Measurements from ENCODE around the gene XRN1.

XRN1 gene

DNA sequence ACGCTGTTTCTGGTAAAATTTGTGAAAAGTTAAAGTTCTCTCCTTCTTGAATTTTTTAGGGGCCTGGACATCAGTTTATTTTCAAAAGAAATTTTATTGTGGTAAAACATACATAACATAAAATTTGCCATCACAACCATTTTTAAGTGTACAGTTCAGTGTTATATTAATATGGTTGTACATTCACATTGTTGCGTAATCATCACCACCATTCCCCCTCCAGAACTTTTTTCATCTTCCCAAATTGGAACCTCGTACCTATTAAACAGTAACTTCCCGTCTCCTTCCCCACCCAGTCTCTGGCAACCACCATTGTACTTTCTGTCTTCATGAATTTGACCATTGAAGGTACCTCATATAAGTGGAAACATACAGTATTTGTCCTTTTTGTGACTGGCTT, 23.0 kb upstream of the XRN1 start:
- Histone ChIP-seq H3K27ac (no peak overlapping the region), H3K4me3 (no peak overlapping the region), H3K9me3 (ENCODE audit: low read depth, low read length) (peaks cover 18% of the 10 kb centered on the region; the same call in 1 of the 2 replicates), H3K9ac (ENCODE audit: insufficient read length) (no peak overlapping the region), H3K36me3 (ENCODE audit: insufficient read depth, low read length) (peaks cover 23% of the 10 kb centered on the region)
- DNase-seq (ENCODE audit: low read depth, low spot score): no peak
- no peak for TF ChIP-seq EZH2 (IDR thresholded peaks at IDR 0.05)
- TF ChIP-seq FOXP2 (optimal IDR thresholded peaks at IDR 0.05; ENCODE audit: control extremely low read depth, extremely low read length, insufficient read depth): no peak
- no peak for TF ChIP-seq POLR2AphosphoS5 (IDR thresholded peaks at IDR 0.05; ENCODE audit: borderline replicate concordance, low read depth, low read length)

DNA sequence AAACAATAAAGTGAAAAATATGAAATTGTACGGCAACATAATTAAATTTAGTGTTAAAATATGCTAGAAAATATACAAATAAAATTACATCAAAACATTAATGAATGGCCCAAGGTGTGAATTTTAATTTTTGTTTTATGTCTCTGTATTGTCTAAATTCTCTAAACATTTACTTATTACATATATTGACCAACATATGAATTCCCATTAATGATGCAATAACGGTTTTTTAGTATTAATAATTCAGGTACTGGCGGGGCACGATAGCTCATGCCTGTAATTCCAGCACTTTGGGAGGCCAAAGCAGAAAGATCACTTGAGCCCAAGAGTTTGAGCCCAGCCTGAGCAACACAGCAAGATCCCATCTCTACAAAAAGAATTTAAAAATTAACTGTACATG, 20.6 kb upstream of the XRN1 start:
- Histone ChIP-seq H3K9ac (ENCODE audit: insufficient read length) (no peak overlapping the region), H3K9me3 (ENCODE audit: low read depth, low read length) (0 out of 2 replicates have a peak, but pooled peaks cover 6% of the 10 kb centered on the region), H3K4me3 (no peak overlapping the region), H3K36me3 (ENCODE audit: insufficient read depth, low read length) (peaks cover 17% of the 10 kb centered on the region; the same call in 1 of the 2 replicates), H3K27ac (no peak overlapping the region)
- no peak for DNase-seq (ENCODE audit: low read depth, low spot score)
- no peak for TF ChIP-seq POLR2AphosphoS5 (IDR thresholded peaks at IDR 0.05; ENCODE audit: borderline replicate concordance, low read depth, low read length)

DNA sequence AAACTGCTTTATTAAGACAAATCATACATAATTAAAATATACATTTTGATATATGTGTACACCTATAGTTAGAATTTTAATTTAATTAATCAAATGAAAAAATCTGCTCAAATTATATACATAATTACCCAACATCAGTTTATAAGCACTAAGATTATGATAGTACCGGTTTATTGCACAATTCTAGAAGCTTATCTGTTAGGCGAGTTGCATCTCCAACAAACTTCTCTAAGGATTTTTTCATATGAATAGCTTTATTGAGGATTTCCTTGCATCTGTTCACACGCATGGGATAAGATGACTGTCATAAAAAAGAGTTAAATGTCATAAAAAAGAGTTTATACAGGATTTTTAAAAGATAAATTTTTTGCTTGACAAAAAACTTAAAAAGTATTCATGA, 19.9 kb upstream of the XRN1 start:
- peaks cover 16% of the 10 kb centered on the region; the same call in 1 of the 2 replicates for H3K36me3 ChIP-seq (ENCODE audit: insufficient read depth, low read length)
- H3K9me3 ChIP-seq (ENCODE audit: low read depth, low read length): no peaks in the 10 kb centered on the region
- no peak overlapping the region for H3K9ac ChIP-seq (ENCODE audit: insufficient read length)
- H3K27ac ChIP-seq: no peak overlapping the region
- DNase-seq (ENCODE audit: low read depth, low spot score): no peak
- H3K4me3 ChIP-seq: no peak overlapping the region
- no peak for TF ChIP-seq FOXP2 (optimal IDR thresholded peaks at IDR 0.05; ENCODE audit: control extremely low read depth, extremely low read length, insufficient read depth)
- TF ChIP-seq EZH2 (IDR thresholded peaks at IDR 0.05): no peak
- TF ChIP-seq POLR2AphosphoS5 (IDR thresholded peaks at IDR 0.05; ENCODE audit: borderline replicate concordance, low read depth, low read length): no peak

DNA sequence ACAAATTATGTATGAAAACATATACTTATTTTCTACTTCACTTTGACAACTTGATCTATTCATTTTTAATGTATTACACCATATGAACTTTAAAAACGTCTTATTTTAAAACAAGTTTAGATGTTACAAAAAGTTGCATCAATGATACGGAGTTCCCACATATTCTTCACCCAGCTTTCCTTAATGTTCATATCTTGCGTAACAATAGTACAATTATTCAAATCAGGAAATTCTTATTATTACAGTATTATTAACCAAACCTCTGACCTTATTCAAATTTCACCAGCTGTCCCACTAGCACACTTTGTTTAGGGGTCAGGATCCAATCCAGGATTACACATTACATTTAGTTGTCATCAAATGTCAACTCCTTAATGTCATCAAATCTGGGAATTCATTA, 12.9 kb upstream of the XRN1 start:
- TF ChIP-seq EZH2 (IDR thresholded peaks at IDR 0.05) (no peak), POLR2AphosphoS5 (IDR thresholded peaks at IDR 0.05; ENCODE audit: borderline replicate concordance, low read depth, low read length) (no peak), FOXP2 (optimal IDR thresholded peaks at IDR 0.05; ENCODE audit: control extremely low read depth, extremely low read length, insufficient read depth) (no peak)
- H3K9me3 ChIP-seq (ENCODE audit: low read depth, low read length): no peaks in the 10 kb centered on the region
- H3K9ac ChIP-seq (ENCODE audit: insufficient read length): no peak overlapping the region
- H3K27ac ChIP-seq: no peak overlapping the region
- no peak overlapping the region for H3K4me3 ChIP-seq
- DNase-seq (ENCODE audit: low read depth, low spot score): no peak
- peaks cover 48% of the 10 kb centered on the region for H3K36me3 ChIP-seq (ENCODE audit: insufficient read depth, low read length)

DNA sequence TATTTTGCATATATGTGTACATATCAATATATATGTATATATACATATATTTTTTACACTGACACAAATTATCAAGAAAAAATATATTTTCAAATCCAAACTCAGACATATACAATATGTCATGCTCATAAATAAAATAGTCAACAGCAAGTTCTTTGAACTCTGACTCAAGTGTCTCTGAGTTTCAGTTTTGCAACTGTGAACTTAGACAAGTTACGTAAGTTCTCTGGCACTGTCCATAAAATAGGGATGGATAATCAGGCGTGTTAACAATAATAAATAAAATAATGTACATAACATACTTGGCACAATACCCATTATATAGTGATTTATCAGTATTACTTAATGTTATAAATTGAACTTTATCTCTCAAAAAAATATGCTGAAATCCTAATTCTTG, 12.1 kb upstream of the XRN1 start:
- peaks cover 48% of the 10 kb centered on the region for H3K36me3 ChIP-seq (ENCODE audit: insufficient read depth, low read length)
- no peak for TF ChIP-seq POLR2AphosphoS5 (IDR thresholded peaks at IDR 0.05; ENCODE audit: borderline replicate concordance, low read depth, low read length)
- TF ChIP-seq EZH2 (IDR thresholded peaks at IDR 0.05): no peak
- TF ChIP-seq FOXP2 (optimal IDR thresholded peaks at IDR 0.05; ENCODE audit: control extremely low read depth, extremely low read length, insufficient read depth): no peak
- DNase-seq (ENCODE audit: low read depth, low spot score): no peak
- 0 out of 2 replicates have a peak overlapping the region, but pooled peaks have one; percentile 1 for H3K27ac ChIP-seq
- no peaks in the 10 kb centered on the region for H3K9me3 ChIP-seq (ENCODE audit: low read depth, low read length)
- no peak overlapping the region for H3K4me3 ChIP-seq
- no peak overlapping the region for H3K9ac ChIP-seq (ENCODE audit: insufficient read length)

DNA sequence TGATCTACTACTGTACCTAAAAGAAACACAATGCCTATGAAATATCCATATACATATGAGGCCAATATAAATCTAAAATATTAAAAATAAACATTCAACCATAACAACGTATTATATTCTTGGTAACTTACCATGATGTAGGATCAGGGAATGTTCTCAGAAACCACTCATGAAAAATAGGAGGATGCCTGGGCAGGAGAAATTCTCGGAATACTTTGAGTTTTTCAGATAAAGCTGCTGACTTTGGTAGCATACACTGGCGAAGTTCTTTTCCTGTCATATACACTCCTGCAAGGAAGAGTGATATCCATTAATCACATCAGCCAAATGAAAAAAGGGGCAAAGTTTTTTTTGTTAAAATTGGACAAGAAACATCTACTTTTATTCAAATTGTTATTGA, 11.3 kb upstream of the XRN1 start:
- Histone ChIP-seq H3K9me3 (ENCODE audit: low read depth, low read length) (no peaks in the 10 kb centered on the region), H3K9ac (ENCODE audit: insufficient read length) (no peak overlapping the region), H3K4me3 (no peak overlapping the region), H3K27ac (no peak overlapping the region), H3K36me3 (ENCODE audit: insufficient read depth, low read length) (peaks cover 47% of the 10 kb centered on the region)
- DNase-seq (ENCODE audit: low read depth, low spot score): no peak
- no peak for TF ChIP-seq FOXP2 (optimal IDR thresholded peaks at IDR 0.05; ENCODE audit: control extremely low read depth, extremely low read length, insufficient read depth)
- no peak for TF ChIP-seq POLR2AphosphoS5 (IDR thresholded peaks at IDR 0.05; ENCODE audit: borderline replicate concordance, low read depth, low read length)
- TF ChIP-seq EZH2 (IDR thresholded peaks at IDR 0.05): no peak

DNA sequence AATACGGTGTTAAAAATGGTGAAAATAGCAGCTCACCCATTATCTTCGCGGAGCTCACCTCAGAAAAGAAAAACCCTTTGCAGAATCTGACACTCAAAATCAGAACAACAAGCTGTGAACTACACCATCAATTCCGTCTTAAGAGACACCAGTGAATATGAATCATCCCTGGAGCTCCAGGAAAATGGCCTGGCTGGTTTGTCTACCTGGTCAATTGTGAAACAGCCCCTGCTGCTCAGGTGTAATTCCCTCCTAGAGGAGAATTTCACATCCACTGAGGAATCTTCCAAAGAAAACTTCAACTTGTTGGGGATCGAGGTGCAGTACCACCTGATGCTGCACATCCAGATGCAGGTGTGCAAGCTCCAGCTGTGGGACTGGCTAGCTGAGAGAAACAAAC, 3.0 kb upstream of the XRN1 start:
- no peak for DNase-seq (ENCODE audit: low read depth, low spot score)
- H3K36me3 ChIP-seq (ENCODE audit: insufficient read depth, low read length): peaks cover 39% of the 10 kb centered on the region
- H3K9me3 ChIP-seq (ENCODE audit: low read depth, low read length): no peaks in the 10 kb centered on the region
- H3K27ac ChIP-seq: no peak overlapping the region
- no peak overlapping the region for H3K4me3 ChIP-seq
- no peak overlapping the region for H3K9ac ChIP-seq (ENCODE audit: insufficient read length)
- TF ChIP-seq EZH2 (IDR thresholded peaks at IDR 0.05): no peak
- TF ChIP-seq POLR2AphosphoS5 (IDR thresholded peaks at IDR 0.05; ENCODE audit: borderline replicate concordance, low read depth, low read length): no peak
- no peak for TF ChIP-seq FOXP2 (optimal IDR thresholded peaks at IDR 0.05; ENCODE audit: control extremely low read depth, extremely low read length, insufficient read depth)

DNA sequence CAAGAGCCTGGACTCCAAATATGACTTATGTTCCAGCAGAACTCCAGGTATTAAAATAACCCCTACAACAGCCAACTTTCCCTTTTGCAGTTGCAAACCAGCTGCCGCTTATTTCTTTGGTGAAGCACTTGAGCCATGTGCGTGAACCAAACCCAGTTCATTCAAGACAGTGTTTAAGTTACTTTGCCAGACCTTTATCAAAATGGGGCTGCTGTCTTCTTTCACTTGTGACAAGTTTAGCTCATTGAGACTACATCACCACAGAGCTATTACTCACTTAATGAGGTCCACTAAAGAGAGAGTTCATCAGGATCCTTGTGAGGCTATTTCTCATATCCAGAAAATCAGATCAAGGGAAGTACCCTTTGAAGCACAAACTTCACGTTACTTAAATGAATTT, 2.4 kb upstream of the XRN1 start:
- Histone ChIP-seq H3K4me3 (no peak overlapping the region), H3K9ac (ENCODE audit: insufficient read length) (no peak overlapping the region), H3K36me3 (ENCODE audit: insufficient read depth, low read length) (peaks cover 39% of the 10 kb centered on the region), H3K9me3 (ENCODE audit: low read depth, low read length) (no peaks in the 10 kb centered on the region), H3K27ac (no peak overlapping the region)
- TF ChIP-seq FOXP2 (optimal IDR thresholded peaks at IDR 0.05; ENCODE audit: control extremely low read depth, extremely low read length, insufficient read depth): no peak
- TF ChIP-seq EZH2 (IDR thresholded peaks at IDR 0.05): no peak
- no peak for TF ChIP-seq POLR2AphosphoS5 (IDR thresholded peaks at IDR 0.05; ENCODE audit: borderline replicate concordance, low read depth, low read length)
- DNase-seq (ENCODE audit: low read depth, low spot score): no peak

DNA sequence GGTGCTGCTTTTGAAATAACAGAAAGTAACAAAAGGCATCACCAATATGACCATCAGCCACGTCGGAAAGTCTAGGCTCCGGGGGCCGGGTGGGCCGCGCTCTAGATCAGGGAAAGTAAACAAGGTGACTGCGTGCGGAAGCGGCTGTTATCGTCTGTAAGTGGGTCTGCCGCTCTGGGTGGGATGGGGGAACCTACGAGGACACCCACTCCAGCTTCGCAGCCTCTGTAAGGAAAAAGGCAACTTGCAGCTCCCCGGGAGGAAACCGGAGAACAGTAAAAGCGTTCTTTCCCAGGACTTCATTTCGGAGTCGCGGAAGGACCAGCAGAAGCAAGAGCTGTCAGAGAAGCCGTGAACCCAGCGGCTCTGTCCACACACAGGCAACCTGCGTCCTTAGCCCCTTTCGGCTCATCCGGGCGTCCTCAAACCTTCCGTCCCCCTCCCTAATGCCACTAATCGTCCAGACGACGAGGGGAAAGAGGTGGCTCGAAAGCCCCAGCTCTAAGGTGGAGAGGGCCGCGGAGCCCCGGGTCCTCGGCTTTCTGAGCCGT, 461 bp downstream of the XRN1 start:
- Histone ChIP-seq H3K9ac (ENCODE audit: insufficient read length) (peak overlapping the region; percentile 98), H3K4me3 (peak overlapping the region; percentile 87), H3K27ac (peak overlapping the region; percentile 72; the same call in 1 of the 2 replicates), H3K36me3 (ENCODE audit: insufficient read depth, low read length) (peaks cover 22% of the 10 kb centered on the region), H3K9me3 (ENCODE audit: low read depth, low read length) (no peaks in the 10 kb centered on the region)
- no peak for TF ChIP-seq EZH2 (IDR thresholded peaks at IDR 0.05)
- no peak for TF ChIP-seq FOXP2 (optimal IDR thresholded peaks at IDR 0.05; ENCODE audit: control extremely low read depth, extremely low read length, insufficient read depth)
- no peak for TF ChIP-seq POLR2AphosphoS5 (IDR thresholded peaks at IDR 0.05; ENCODE audit: borderline replicate concordance, low read depth, low read length)
- no peak for DNase-seq (ENCODE audit: low read depth, low spot score)
